ENCODE data around the gene PALM3. TPM values are rescaled to one million over a fixed set of nuclear protein-coding genes. Genes with fewer than 3 reads are reported as not detected.

PALM3 gene
- total RNA-seq, 8 experiments from 2014 or later, result 0.22 to 5.3 (median 1.9) TPM

GRCh38 chr19:14015524-14016035, 46.3 kb downstream of the PALM3 start:
- WGBS, 10 experiments, result 6 to 92% (median 83%) methylated on average over 2 to 8 of the region's 8 CpGs; no CpG with 5 or more reads in 1 of the 10 experiments
- no peak overlapping the region for H3K27ac ChIP-seq
- in situ Hi-C loops (cut with MboI; ENCODE audit: low pct_unique_long_range_greater_than_20kb in 2 of 9, low sequenced_read_pairs in 9 of 9, unreplicated experiment in 9 of 9), result no loop called here
- no peak overlapping the region for H3K4me3 ChIP-seq
- H3K4me1 ChIP-seq (replicated peaks in 1 of 2), result no peaks in the 10 kb centered on the region
- ATAC-seq (replicated peaks in 6 of 8), result peak in 3 of 8 experiments; percentile 84 to 95 (median 92)

- no peak overlapping the region for H3K27ac ChIP-seq
- H3K4me3 ChIP-seq, result no peak overlapping the region
- in situ Hi-C loops (cut with MboI; ENCODE audit: low pct_unique_long_range_greater_than_20kb in 2 of 9, low sequenced_read_pairs in 9 of 9, unreplicated experiment in 9 of 9), result no loop called here
- 15 to 94% (median 71%) methylated on average over 2 of the region's 2 CpGs; no CpG with 5 or more reads in 3 of the 10 experiments for WGBS, 10 experiments
- no peak for ATAC-seq (replicated peaks in 6 of 8)
- no peaks in the 10 kb centered on the region for H3K4me1 ChIP-seq (replicated peaks in 1 of 2)
Measured at GRCh38 chr19:14012378-14012915, 49.4 kb downstream of the PALM3 start.

GRCh38 chr19:14006766-14007562, 54.9 kb downstream of the PALM3 start:
- peak overlapping the region; percentile 78 to 98 (median 91) for H3K4me3 ChIP-seq
- 0 to 100% (median 37%) methylated on average over 2 to 14 of the region's 56 CpGs; no CpG with 5 or more reads in 3 of the 10 experiments for WGBS, 10 experiments
- in situ Hi-C loops (cut with MboI; ENCODE audit: low pct_unique_long_range_greater_than_20kb in 2 of 9, low sequenced_read_pairs in 9 of 9, unreplicated experiment in 9 of 9), result no loop called here
- H3K4me1 ChIP-seq (replicated peaks in 1 of 2), result peaks cover 0 to 6% of the 10 kb centered on the region in 2 donors
- ATAC-seq (replicated peaks in 6 of 8), result peak; percentile 49 to 64 (median 56)
- peak overlapping the region; percentile 95 to 97 for H3K27ac ChIP-seq

DNA sequence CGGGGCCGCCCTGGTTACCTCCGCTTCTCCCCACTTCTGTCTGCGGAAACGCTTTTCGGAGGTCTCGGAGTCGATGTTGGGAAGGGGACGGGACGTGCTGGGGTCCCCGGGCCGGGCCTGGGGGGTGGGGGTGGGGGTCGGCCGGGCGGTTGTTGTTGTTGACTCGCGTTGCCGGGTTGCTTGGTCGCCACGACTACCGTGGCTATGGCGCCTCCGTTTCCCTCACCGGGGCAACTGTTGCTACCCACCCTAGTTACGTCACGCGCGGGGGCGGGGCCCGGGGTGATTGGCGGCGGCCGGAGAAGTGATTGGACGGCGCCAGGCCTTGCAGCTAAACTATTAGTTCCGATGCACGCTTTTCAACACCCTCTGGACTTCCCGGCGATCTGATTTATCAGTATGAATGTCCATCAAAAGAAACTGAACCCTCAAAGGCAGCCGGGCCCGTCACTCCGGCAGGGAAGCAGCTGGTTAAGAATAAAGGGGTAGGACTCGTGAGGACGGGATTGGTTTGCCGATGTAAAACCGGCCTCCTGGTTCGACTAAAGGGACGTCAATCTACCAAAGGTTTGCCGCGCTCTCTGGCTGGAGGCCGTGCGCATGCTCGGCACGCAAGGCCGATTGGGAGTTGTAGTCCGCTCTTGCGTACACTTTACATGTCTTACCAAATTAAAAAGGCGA, 55.7 kb downstream of the PALM3 start, which contains the start of gene RFX1:
RFX1 (minus strand) TSS at position 236 of the 681 bp plus-strand sequence. CDS start 12,477 bp downstream, outside the sequence.
- Histone ChIP-seq H3K4me1 (replicated peaks in 1 of 2) (peaks cover 0 to 6% of the 10 kb centered on the region in 2 donors), H3K27ac (peak within 1 kb of the TSS; percentile 98 to 99), H3K4me3 (peak within 1 kb of the TSS; percentile 78 to 98 (median 91))
- peak; percentile 81 to 90 (median 88) for ATAC-seq (replicated peaks in 6 of 8)
- WGBS, 10 experiments, result 0 to 3% (median 0%) methylated on average over 1 to 20 of the region's 58 CpGs; no CpG with 5 or more reads in 4 of the 10 experiments
- in situ Hi-C loops (cut with MboI; ENCODE audit: low pct_unique_long_range_greater_than_20kb in 2 of 9, low sequenced_read_pairs in 9 of 9, unreplicated experiment in 9 of 9), result no loop called here

DNA sequence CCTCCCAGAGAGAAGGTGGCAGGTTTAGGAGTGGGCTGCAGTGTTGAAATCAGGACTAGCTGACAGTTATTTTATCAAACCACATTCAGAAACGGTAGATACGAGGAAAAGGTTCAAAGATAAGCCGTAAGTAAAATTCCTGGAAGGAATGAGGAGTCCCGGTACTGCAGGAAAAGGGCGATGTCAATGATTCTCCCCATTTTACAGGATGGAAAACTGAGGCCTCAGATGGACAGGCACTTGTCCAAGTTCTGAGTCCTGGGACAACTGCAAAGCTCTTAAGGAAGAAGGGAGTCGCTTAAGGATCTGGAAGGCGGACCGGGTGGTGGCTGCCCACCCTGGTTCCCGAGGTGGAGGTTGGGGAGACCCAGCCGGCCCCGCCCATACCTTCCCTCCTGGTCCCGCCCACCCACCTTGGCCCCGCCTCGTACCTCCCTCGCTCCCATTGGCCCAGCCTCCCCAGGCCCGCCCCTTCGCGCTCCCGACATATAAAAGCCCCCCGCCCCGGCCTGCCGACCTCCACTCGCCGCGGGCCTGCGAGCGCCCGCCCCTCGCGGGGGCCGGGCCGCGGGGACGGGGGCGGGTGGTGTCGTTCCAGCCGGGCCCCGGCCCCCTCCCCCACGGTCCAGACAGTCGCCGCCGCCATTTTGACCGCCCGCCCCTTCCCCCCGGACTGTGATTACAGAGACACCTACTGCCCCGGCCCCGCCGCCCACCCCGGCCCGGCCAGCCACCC, 56.4 kb downstream of the PALM3 start:
- ATAC-seq (replicated peaks in 6 of 8), result peak; percentile 13 to 50 (median 44)
- H3K27ac ChIP-seq, result peak overlapping the region; percentile 98 to 99
- in situ Hi-C loops (cut with MboI; ENCODE audit: low pct_unique_long_range_greater_than_20kb in 2 of 9, low sequenced_read_pairs in 9 of 9, unreplicated experiment in 9 of 9), result no loop called here
- H3K4me1 ChIP-seq (replicated peaks in 1 of 2), result peaks cover 0 to 6% of the 10 kb centered on the region in 2 donors
- peak overlapping the region; percentile 78 to 98 (median 91) for H3K4me3 ChIP-seq
- 0 to 100% (median 85%) methylated on average over 2 to 7 of the region's 50 CpGs; no CpG with 5 or more reads in 1 of the 10 experiments for WGBS, 10 experiments

DNA sequence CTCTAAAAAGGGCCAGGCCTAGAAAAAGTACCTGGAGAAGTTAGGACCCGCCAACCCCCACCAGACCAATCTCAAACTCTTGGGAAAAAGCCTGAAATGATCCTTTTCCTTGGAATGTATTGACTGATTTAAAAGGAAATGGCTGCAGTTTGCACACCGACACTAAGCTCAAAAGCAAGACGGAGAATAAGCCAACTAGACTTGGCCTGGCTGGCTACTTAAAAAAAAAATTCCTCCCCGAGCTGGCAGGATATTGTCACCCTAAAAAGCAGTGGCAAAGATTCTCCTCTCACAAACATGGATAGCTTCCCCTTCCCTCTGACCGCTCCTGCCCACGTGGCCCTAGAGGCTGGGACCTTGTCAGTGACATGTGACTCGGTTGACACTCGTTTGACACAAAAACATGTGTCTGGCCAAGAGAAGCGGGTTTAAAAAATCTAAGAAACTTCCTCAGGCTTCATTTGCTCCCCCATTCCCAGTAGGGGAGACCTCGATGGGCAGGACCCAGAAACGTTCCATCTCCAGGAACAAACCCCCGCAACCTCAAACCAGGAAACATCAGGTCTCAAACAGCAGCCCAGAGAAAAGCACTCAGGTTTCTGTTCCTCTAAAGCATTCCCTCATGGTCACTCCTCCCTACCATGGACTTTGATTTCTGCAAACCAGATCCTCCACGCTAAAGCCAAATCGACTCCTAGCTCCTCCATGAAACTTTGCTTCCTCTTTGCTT, 57.1 kb downstream of the PALM3 start:
- WGBS, 10 experiments, result 3 to 92% (median 69%) methylated on average over 1 to 11 of the region's 14 CpGs

More for the DNA sequence above, 57.1 kb downstream of the PALM3 start:
- Histone ChIP-seq H3K4me1 (replicated peaks in 1 of 2) (peaks cover 0 to 6% of the 10 kb centered on the region in 2 donors), H3K4me3 (peak overlapping the region in 1 of 5 donors; percentile 91), H3K27ac (no peak overlapping the region)
- no peak for ATAC-seq (replicated peaks in 6 of 8)
- in situ Hi-C loops (cut with MboI; ENCODE audit: low pct_unique_long_range_greater_than_20kb in 2 of 9, low sequenced_read_pairs in 9 of 9, unreplicated experiment in 9 of 9), result no loop called here

Other genes starting within 250 kb of the PALM3 start
- gene NANOS3, start 184.9 kb downstream of the PALM3 start, total RNA-seq, result 10 to 100 TPM in 1 of 8 experiments, 1 to 10 TPM in 5, not detected in 2; 1.4 to 14.9 (median 3.7) TPM
- 1 to 10 TPM in 7 of 8 experiments, under 1 TPM in 1; 0.51 to 5.2 (median 3.2) TPM for gene BRME1, start 156.0 kb downstream of the PALM3 start, total RNA-seq
- gene CC2D1A, start 155.9 kb downstream of the PALM3 start, total RNA-seq, result 10 to 100 TPM in 4 of 8 experiments, 1 to 10 TPM in 4; 7.6 to 32.5 (median 10.1) TPM
- 1 to 10 TPM in 3 of 8 experiments, under 1 TPM in 5; 0.16 to 1.4 (median 0.89) TPM for gene PODNL1, start 123.7 kb downstream of the PALM3 start, total RNA-seq
- gene DCAF15, start 109.6 kb downstream of the PALM3 start, total RNA-seq, result 10 to 100 TPM in 7 of 8 experiments, 1 to 10 TPM in 1; 8.4 to 46.5 (median 22.9) TPM
- 10 to 100 TPM in 4 of 8 experiments, 1 to 10 TPM in 4; 1.9 to 21.2 (median 8.7) TPM for gene RFX1, start 55.8 kb downstream of the PALM3 start, total RNA-seq
- gene RLN3, start 33.9 kb downstream of the PALM3 start, total RNA-seq, result not detected
- 1 to 10 TPM; 1.0 to 4.5 (median 2.0) TPM for gene IL27RA, start 30.3 kb downstream of the PALM3 start, total RNA-seq
- gene MISP3, start 10.7 kb upstream of the PALM3 start, total RNA-seq, result 1 to 10 TPM in 7 of 8 experiments, under 1 TPM in 1; 0.51 to 7.6 (median 2.1) TPM
- 1 to 10 TPM in 2 of 8 experiments, under 1 TPM in 5, not detected in 1; 0.21 to 2.6 (median 0.46) TPM for gene C19orf67, start 23.7 kb upstream of the PALM3 start, total RNA-seq
- gene SAMD1, start 28.7 kb upstream of the PALM3 start, total RNA-seq, result 10 to 100 TPM; 14.1 to 51.5 (median 39.2) TPM
- 10 to 100 TPM; 15.9 to 51.5 (median 31.9) TPM for gene PRKACA, start 55.7 kb upstream of the PALM3 start, total RNA-seq
- 10 to 100 TPM in 3 of 8 experiments, 1 to 10 TPM in 2, under 1 TPM in 3; 0.54 to 21.5 (median 1.2) TPM for gene ASF1B, start 74.5 kb upstream of the PALM3 start, total RNA-seq
- gene ADGRL1, start 144.1 kb upstream of the PALM3 start, total RNA-seq, result 10 to 100 TPM; 26.8 to 40.7 (median 33.2) TPM

Data from motor neuron (in vitro differentiated cells).